Osteoblast (primary cell): ENCODE data around the gene SALL3. TPM values are rescaled to one million over a fixed set of nuclear protein-coding genes. Genes with fewer than 3 reads are reported as not detected.
A peak's percentile ranks its signal among the peaks of the same experiment; 100 is the strongest.

Experiments
- DNase-seq: peaks from one replicate; pipeline ENCODE4 v3.0.0; 2011; ENCODE audit warnings: low spot score, mixed read lengths; ENCODE audit not compliant: insufficient read length; ENCODE audit errors: missing footprints
- H2AFZ ChIP-seq: 2 replicates; pipeline ENCODE4 v1.6.0; 2011; ENCODE audit warnings: mild to moderate bottlenecking, low read length
- H3K27ac ChIP-seq: 2 replicates; pipeline ENCODE4 v1.5.1; 2011; ENCODE audit warnings: mild to moderate bottlenecking, low read depth, low read length, moderate library complexity
- H3K27me3 ChIP-seq: 2 replicates; pipeline ENCODE4 v1.6.0; 2012; ENCODE audit warnings: mild to moderate bottlenecking, control low read depth, inconsistent platforms, low read length, moderate library complexity; ENCODE audit not compliant: insufficient read depth
- H3K36me3 ChIP-seq: 2 replicates; pipeline ENCODE4 v1.5.1; 2011; ENCODE audit warnings: mild to moderate bottlenecking, low read length, control low read depth, moderate library complexity; ENCODE audit not compliant: insufficient read depth
- H3K4me1 ChIP-seq: 2 replicates; pipeline ENCODE4 v1.5.1; 2011; ENCODE audit warnings: mild to moderate bottlenecking, low read length, control low read depth, moderate library complexity; ENCODE audit not compliant: insufficient read depth
- H3K4me2 ChIP-seq: 2 replicates; pipeline ENCODE4 v1.6.0; 2011; ENCODE audit warnings: mild to moderate bottlenecking, low read length; ENCODE audit not compliant: insufficient read depth
- H3K4me3 ChIP-seq: fragments of 200-600 bp; sonication (generic); 3 replicates; pipeline ENCODE4 v1.5.1; 2012; ENCODE audit warnings: mild to moderate bottlenecking, low read length, inconsistent platforms; ENCODE audit not compliant: insufficient read depth
- H3K79me2 ChIP-seq: 2 replicates; pipeline ENCODE4 v1.6.0; 2012; ENCODE audit warnings: mild to moderate bottlenecking, low read length, control low read depth, inconsistent platforms; ENCODE audit not compliant: insufficient read depth
- H3K9me3 ChIP-seq: 2 replicates; pipeline ENCODE4 v1.5.1; 2011; ENCODE audit warnings: low read depth, low read length, control low read depth
- H4K20me1 ChIP-seq: 2 replicates; pipeline ENCODE4 v1.6.0; 2012; ENCODE audit warnings: mild to moderate bottlenecking, low read length, control low read depth; ENCODE audit not compliant: insufficient read depth
- CTCF ChIP-seq: IDR thresholded peaks from 2 replicates; pipeline ENCODE4 v1.5.1; 2011; ENCODE audit warnings: mild to moderate bottlenecking, low read depth, low read length, moderate library complexity; ENCODE audit errors: extremely low read depth
- total RNA-seq: library from RNA; depleted of rRNA; stranded (reverse); fragments of >200 nt; gene quantifications from 2 replicates; pipeline ENCODE4 v1.2.3, GENCODE V29; 2012

The SALL3 gene
- total RNA-seq, 1 donor: not detected

- Histone ChIP-seq H3K27me3 (peaks cover 6% of the 10 kb centered on the region), H2AFZ (no peak overlapping the region)
- no peak for TF ChIP-seq CTCF
Measured at GRCh38 chr18:78991446-78991845, 11.8 kb downstream of the SALL3 start.

GRCh38 chr18:78992041-78993011 lies 12.7 kb downstream of the SALL3 start:
- TF ChIP-seq CTCF: no peak
- peak; percentile 63 for DNase-seq
- H3K4me3 ChIP-seq: no peak overlapping the region
- H3K9me3 ChIP-seq: no peaks in the 10 kb centered on the region
- peaks cover 3% of the 10 kb centered on the region for H3K27me3 ChIP-seq
- H2AFZ ChIP-seq: no peak overlapping the region
- H3K36me3 ChIP-seq: no peaks in the 10 kb centered on the region
- no peaks in the 10 kb centered on the region for H3K4me1 ChIP-seq
- H4K20me1 ChIP-seq: no peaks in the 10 kb centered on the region
- no peaks in the 10 kb centered on the region for H3K79me2 ChIP-seq
- no peak overlapping the region for H3K27ac ChIP-seq
- no peak overlapping the region for H3K4me2 ChIP-seq

More at GRCh38 chr18:78991446-78991845, 11.8 kb downstream of the SALL3 start:
- Histone ChIP-seq H3K9me3 (no peaks in the 10 kb centered on the region), H4K20me1 (no peaks in the 10 kb centered on the region), H3K4me1 (no peaks in the 10 kb centered on the region), H3K36me3 (no peaks in the 10 kb centered on the region), H3K27ac (no peak overlapping the region), H3K4me2 (no peak overlapping the region), H3K4me3 (no peak overlapping the region), H3K79me2 (no peaks in the 10 kb centered on the region)
- peak; percentile 51 for DNase-seq

- no peak overlapping the region for H3K4me2 ChIP-seq
- H3K27ac ChIP-seq: no peak overlapping the region
- H3K27me3 ChIP-seq: no peaks in the 10 kb centered on the region
- TF ChIP-seq CTCF: no peak
- H3K9me3 ChIP-seq: no peaks in the 10 kb centered on the region
- no peak overlapping the region for H2AFZ ChIP-seq
- no peaks in the 10 kb centered on the region for H4K20me1 ChIP-seq
- no peak overlapping the region for H3K4me3 ChIP-seq
- H3K4me1 ChIP-seq: no peaks in the 10 kb centered on the region
- peak; percentile 34 for DNase-seq
- H3K79me2 ChIP-seq: no peaks in the 10 kb centered on the region
- no peaks in the 10 kb centered on the region for H3K36me3 ChIP-seq
Measured at GRCh38 chr18:78993014-78993926, 13.7 kb downstream of the SALL3 start.
